Esophagus squamous epithelium (tissue), 5 donors: ENCODE results near the gene GALNT2. TPM values are rescaled to one million over a fixed set of nuclear protein-coding genes. Genes with fewer than 3 reads are reported as not detected.

Experiments
- DNase-seq: peaks from one replicate; lab custom pipeline; 2025; lab: John Stamatoyannopoulos, UW
- H3K27ac ChIP-seq, 4 donors: fragments of 200-600 bp; sonication (generic); one replicate each; pipeline ENCODE4 v1.5.1; 2016 to 2019; ENCODE audit warnings: mild to moderate bottlenecking in 1 of 4
- H3K27me3 ChIP-seq, 4 donors: fragments of 200-600 bp; sonication (generic); 1 replicate in 3 of 4; 2 replicates in 1 of 4; pipeline versions ENCODE4 v1.5.1 to v1.6.0; 2017 to 2021; ENCODE audit warnings: antibody characterized with exemption in 1 of 4
- H3K36me3 ChIP-seq, 3 donors: fragments of 200-600 bp; sonication (generic); one replicate each; pipeline ENCODE4 v1.5.1; 2016 to 2019
- H3K4me1 ChIP-seq, 3 donors: fragments of 200-600 bp; sonication (generic); one replicate each; pipeline ENCODE4 v1.5.1; 2017 to 2019
- H3K4me3 ChIP-seq, 4 donors: fragments of 200-600 bp; sonication (generic); 1 replicate in 3 of 4; 2 replicates in 1 of 4; pipeline ENCODE4 v1.5.1; 2016 to 2019; ENCODE audit warnings: mild to moderate bottlenecking in 2 of 4, moderate library complexity in 1 of 4
- H3K9me3 ChIP-seq, 3 donors: fragments of 200-600 bp; sonication (generic); one replicate each; pipeline ENCODE4 v1.5.1; 2016 to 2019
- POLR2A ChIP-seq, 4 donors: fragments of 450-650 bp; IDR thresholded peaks; one replicate each; pipeline ENCODE4 v1.6.1; 2017; ENCODE audit warnings: antibody characterized with exemption in 4 of 4, mild to moderate bottlenecking in 4 of 4, moderate library complexity in 3 of 4
- WGBS, 2 donors: methylation state at CpG; one replicate each; pipeline ENCODE4 v1.1.5; 2018; 5-methylcytosine and 5-hydroxymethylcytosine counted together
- intact Hi-C: fragments of 100-400 bp; cut with DNase I; formaldehyde crosslinking; loops from one replicate; pipeline ENCODE4 v1.15.0; 2022
- total RNA-seq, 4 donors: library from RNA; depleted of rRNA; stranded (reverse); fragments of >200 nt; gene quantifications; one replicate each; pipeline ENCODE4 v1.1.0, GENCODE V29; 2016
- TF ChIP-seq, protein P1 (sequence below), 6 experiments: fragments of 450-650 bp in 4 of 6; fragments of 200-600 bp in 2 of 6; sonication (generic) in 2 of 6; IDR thresholded peaks; one replicate each; pipeline ENCODE4 v1.5.1; 2016 to 2019; ENCODE audit warnings: antibody characterized with exemption in 6 of 6, mild to moderate bottlenecking in 4 of 6, moderate library complexity in 4 of 6
- donor health status: DM: yes; HTN: yes; CAD: no.

GALNT2 gene
- total RNA-seq, 4 donors from 2014 or later, result 25.8 to 36.2 (median 31.0) TPM

DNA sequence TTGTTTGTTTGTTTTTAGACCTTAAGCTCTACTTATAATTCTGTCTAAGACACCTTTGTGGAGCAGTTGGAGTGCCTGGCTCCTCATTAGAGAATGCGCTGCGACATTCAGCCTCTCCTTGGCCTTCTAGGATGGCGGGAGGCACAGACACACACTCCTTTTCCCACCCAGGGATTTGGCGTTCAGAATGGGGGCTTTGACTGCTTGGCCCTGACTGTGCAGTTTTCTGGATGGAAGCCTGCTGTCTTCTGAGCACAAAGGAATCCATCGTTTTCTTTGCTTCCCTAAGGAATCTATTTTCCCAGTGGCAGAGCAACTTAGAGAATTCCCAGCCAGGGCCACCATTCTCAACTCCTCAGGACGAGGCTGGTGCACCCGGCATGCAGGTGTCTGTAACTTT lies 83.6 kb downstream of the GALNT2 start:
- WGBS, 2 donors, result 67 to 81% methylated on average over 7 of the region's 7 CpGs
- Histone ChIP-seq H3K9me3 (no peaks in the 10 kb centered on the region), H3K27me3 (no peaks in the 10 kb centered on the region), H3K4me3 (no peak overlapping the region), H3K4me1 (peaks cover 3 to 52% (median 13%) of the 10 kb centered on the region in 3 donors), H3K27ac (peak overlapping the region in 3 of 4 donors; percentile 1 to 64 (median 39)), H3K36me3 (no peaks in the 10 kb centered on the region)
- intact Hi-C loops, result no loop called here
- TF ChIP-seq, protein P1, sequence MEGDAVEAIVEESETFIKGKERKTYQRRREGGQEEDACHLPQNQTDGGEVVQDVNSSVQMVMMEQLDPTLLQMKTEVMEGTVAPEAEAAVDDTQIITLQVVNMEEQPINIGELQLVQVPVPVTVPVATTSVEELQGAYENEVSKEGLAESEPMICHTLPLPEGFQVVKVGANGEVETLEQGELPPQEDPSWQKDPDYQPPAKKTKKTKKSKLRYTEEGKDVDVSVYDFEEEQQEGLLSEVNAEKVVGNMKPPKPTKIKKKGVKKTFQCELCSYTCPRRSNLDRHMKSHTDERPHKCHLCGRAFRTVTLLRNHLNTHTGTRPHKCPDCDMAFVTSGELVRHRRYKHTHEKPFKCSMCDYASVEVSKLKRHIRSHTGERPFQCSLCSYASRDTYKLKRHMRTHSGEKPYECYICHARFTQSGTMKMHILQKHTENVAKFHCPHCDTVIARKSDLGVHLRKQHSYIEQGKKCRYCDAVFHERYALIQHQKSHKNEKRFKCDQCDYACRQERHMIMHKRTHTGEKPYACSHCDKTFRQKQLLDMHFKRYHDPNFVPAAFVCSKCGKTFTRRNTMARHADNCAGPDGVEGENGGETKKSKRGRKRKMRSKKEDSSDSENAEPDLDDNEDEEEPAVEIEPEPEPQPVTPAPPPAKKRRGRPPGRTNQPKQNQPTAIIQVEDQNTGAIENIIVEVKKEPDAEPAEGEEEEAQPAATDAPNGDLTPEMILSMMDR (IDR thresholded peaks at IDR 0.05), result no peak
- TF ChIP-seq POLR2A (IDR thresholded peaks at IDR 0.05), result no peak
- no peak for DNase-seq

DNA sequence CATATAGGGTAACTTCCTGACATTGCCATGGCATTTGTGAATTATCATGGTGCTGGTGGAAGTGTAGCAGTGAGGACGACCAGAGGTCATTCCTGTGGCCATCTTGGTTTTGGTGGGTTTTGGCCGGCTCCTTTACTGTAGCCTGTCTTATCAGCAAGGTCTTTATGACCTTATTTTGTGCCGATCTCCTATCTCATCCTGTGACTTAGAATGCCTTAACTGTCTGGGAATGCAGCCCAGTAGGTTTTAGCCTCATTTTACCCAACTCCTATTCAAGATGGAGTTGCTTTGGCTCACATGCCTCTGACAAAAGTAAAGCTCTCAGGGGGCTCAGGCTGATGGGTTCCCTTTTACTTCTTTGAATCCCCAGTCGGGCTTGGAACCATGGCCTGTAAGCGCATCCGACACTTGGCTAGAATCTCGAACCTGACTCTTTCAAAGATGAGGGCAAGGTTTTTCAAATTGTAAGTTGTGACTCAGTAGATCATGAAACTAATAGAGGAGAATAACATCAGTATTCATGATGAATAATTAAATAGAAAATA lies 85.0 kb downstream of the GALNT2 start:
- no peak overlapping the region for H3K4me3 ChIP-seq
- no peak overlapping the region for H3K27ac ChIP-seq
- H3K27me3 ChIP-seq, result no peaks in the 10 kb centered on the region
- no peak for DNase-seq
- WGBS, 2 donors, result 91 to 99% methylated on average over 7 of the region's 7 CpGs
- H3K36me3 ChIP-seq, result no peaks in the 10 kb centered on the region
- intact Hi-C loops, result no loop called here
- H3K9me3 ChIP-seq, result no peaks in the 10 kb centered on the region
- peaks cover 3 to 38% (median 13%) of the 10 kb centered on the region in 3 donors for H3K4me1 ChIP-seq
- TF ChIP-seq, protein P1 (IDR thresholded peaks at IDR 0.05), result no peak
- TF ChIP-seq POLR2A (IDR thresholded peaks at IDR 0.05), result no peak

DNA sequence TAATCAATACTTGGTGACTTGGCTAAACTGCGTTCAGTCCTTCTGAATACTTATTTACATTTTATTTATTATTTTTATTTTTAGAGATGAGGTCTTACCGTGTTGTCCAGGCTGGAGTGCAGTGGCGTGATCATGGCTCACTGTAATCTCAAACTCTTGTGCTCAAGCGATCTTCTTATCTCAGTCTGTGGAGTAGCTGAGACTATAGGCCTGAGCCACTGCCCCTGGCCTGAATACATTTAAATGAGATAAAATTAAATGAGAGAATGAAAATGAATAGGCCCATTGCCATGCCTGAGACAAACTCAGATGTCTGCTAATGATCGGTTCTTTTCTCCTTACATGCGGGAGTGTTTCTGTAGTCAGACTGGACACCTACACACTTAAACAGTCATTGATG lies 86.0 kb downstream of the GALNT2 start:
- Histone ChIP-seq H3K27me3 (no peaks in the 10 kb centered on the region), H3K4me3 (no peak overlapping the region), H3K4me1 (peaks cover 4 to 38% (median 14%) of the 10 kb centered on the region in 3 donors), H3K27ac (peak overlapping the region in 2 of 4 donors; percentile 75 to 77), H3K9me3 (no peaks in the 10 kb centered on the region), H3K36me3 (no peaks in the 10 kb centered on the region)
- TF ChIP-seq, protein P1 (IDR thresholded peaks at IDR 0.05), result no peak
- no peak for TF ChIP-seq POLR2A (IDR thresholded peaks at IDR 0.05)
- intact Hi-C loops, result no loop called here
- 90 to 100% methylated on average over 6 of the region's 6 CpGs for WGBS, 2 donors
- no peak for DNase-seq

DNA sequence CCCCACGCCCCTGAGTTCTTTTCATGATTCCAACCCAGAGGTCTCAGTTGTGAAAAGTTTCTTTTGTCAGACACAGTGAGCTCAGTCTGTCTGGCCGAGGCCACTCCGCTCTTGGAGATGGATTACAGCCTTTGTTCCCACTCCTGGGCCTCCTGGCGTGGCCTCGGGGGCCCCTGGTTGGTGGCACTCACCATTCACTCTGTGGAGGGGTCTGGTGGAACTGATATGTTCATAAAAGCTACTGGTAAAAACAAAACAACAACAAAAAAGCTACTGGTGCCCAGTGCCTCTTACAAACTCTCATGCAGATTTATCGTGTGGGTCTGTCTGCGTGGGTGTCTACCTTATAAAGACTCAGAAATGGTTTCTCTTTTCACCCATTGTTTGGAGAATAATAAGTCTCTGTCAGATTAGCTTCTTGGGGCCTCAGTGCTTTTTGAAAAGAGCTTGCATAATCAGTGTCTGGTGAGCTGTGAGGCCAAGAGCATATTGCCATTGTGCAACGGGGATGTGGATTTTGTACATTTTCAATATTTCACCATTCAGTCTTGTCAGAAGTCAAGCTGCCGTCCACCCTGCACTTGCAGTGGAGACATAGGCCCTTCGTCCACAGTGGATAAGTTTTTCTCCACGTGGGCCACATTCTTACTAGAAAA lies 86.7 kb downstream of the GALNT2 start:
- Histone ChIP-seq H3K27me3 (no peaks in the 10 kb centered on the region), H3K27ac (peak overlapping the region; percentile 36 to 77 (median 56)), H3K9me3 (no peaks in the 10 kb centered on the region), H3K36me3 (no peaks in the 10 kb centered on the region), H3K4me3 (no peak overlapping the region), H3K4me1 (peaks cover 12 to 42% (median 22%) of the 10 kb centered on the region in 3 donors)
- no peak for TF ChIP-seq POLR2A (IDR thresholded peaks at IDR 0.05)
- TF ChIP-seq, protein P1 (IDR thresholded peaks at IDR 0.05), result no peak
- DNase-seq, result no peak
- intact Hi-C loops, result no loop called here
- 42 to 56% methylated on average over 11 of the region's 11 CpGs for WGBS, 2 donors

DNA sequence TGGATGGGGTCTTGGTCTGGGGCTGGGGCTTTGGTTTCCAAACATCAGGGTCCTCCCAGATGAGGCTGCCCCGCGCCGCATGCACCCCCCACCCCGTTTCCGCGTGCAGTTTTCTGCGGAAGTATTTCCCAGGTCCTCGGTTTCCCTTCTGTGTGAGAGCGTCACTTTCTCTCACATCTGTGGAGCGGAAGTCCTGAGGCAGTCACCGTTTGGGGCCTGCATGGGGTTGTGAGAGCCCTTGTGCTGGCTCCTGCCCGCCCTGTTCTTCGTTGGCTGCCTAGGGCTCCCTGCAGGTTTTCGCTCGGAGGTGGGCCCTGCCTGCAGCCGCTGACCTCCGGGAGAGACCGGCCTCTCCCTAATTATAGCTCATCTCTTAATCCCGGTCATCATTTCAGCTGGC lies 88.0 kb downstream of the GALNT2 start:
- WGBS, 2 donors, result 95% methylated on average over 13 to 16 of the region's 19 CpGs
- DNase-seq, result no peak
- Histone ChIP-seq H3K9me3 (no peaks in the 10 kb centered on the region), H3K27me3 (no peaks in the 10 kb centered on the region), H3K4me1 (peaks cover 12 to 50% (median 23%) of the 10 kb centered on the region in 3 donors), H3K36me3 (no peaks in the 10 kb centered on the region), H3K27ac (peak overlapping the region in 1 of 4 donors; percentile 75), H3K4me3 (no peak overlapping the region)
- intact Hi-C loops, result no loop called here
- TF ChIP-seq, protein P1 (IDR thresholded peaks at IDR 0.05), result no peak
- no peak for TF ChIP-seq POLR2A (IDR thresholded peaks at IDR 0.05)
